Psoas muscle (tissue), 8 donors: ENCODE measurements around the gene FBXL13. TPM values are rescaled to one million over a fixed set of nuclear protein-coding genes. Genes with fewer than 3 reads are reported as not detected.

Experiments used
- ATAC-seq, 4 donors: fragments of 200-7000 bp; cut with Tn5 transposase; one replicate each; pipeline ENCODE4 v1.9.1; 2020; ENCODE audit warnings: moderate library complexity in 3 of 4, mild to moderate bottlenecking in 2 of 4
- DNase-seq, 2 donors: peaks; one replicate each; pipeline ENCODE4 v3.0.0-alpha.2; 2020
- H3K27ac ChIP-seq: fragments of 200-600 bp; one replicate; pipeline ENCODE4 v1.8.0; 2022
- H3K27me3 ChIP-seq, 3 donors: fragments of 200-600 bp in 1 of 3; one replicate each; pipeline versions ENCODE4 v1.6.1 to v1.8.0; 2013 to 2022; ENCODE audit warnings: low read length in 2 of 3, mild to moderate bottlenecking in 2 of 3, moderate library complexity in 1 of 3; ENCODE audit not compliant: insufficient read depth in 3 of 3
- H3K36me3 ChIP-seq, 2 donors: fragments of 200-600 bp in 1 of 2; one replicate each; pipeline versions ENCODE4 v1.6.1 to v1.8.0; 2013 to 2022; ENCODE audit warnings: low read depth in 1 of 2, mild to moderate bottlenecking in 1 of 2, moderate library complexity in 1 of 2; ENCODE audit not compliant: insufficient read depth in 1 of 2
- H3K4me1 ChIP-seq: fragments of 200-600 bp; one replicate; pipeline ENCODE4 v1.8.0; 2022
- H3K4me3 ChIP-seq: fragments of 200-600 bp; one replicate; pipeline ENCODE4 v1.8.0; 2022; ENCODE audit warnings: mild to moderate bottlenecking
- H3K9me3 ChIP-seq: fragments of 200-600 bp; one replicate; pipeline ENCODE4 v1.8.0; 2022
- WGBS, 3 donors: extraction: QIAGEN DNeasy Blood & Tissue Kit; methylation state at CpG; one replicate each; pipeline versions ENCODE4 v1.1.6 to v1.1.7; 2013; 5-methylcytosine and 5-hydroxymethylcytosine counted together
- intact Hi-C, 2 donors: fragments of 100-400 bp; cut with DNase I; formaldehyde crosslinking; loops; one replicate each; pipeline versions ENCODE4 v1.11.0 to v1.14.2; 2022
- polyA plus RNA-seq, 3 donors: library from polyadenylated mRNA; stranded (reverse); fragments of 200-250 nt; gene quantifications; one replicate each; pipeline ENCODE4 v1.2.3, GENCODE V29; 2013
- total RNA-seq, 4 donors: library from RNA; stranded (reverse); fragmentation: NEBNext Ultra II Directional in 2 of 4; extraction: Animal tissue kit (Norgen Biotek cat#: 25700) in 2 of 4; gene quantifications; one replicate each; pipeline versions ENCODE4 v1.2.1 to v1.2.4, GENCODE V29; 2021 to 2023
- TF ChIP-seq, protein P1 (sequence below): fragments of 200-600 bp; IDR thresholded peaks from one replicate; pipeline ENCODE4 v1.8.0; 2022; ENCODE audit warnings: antibody characterized with exemption
- donor health status: healthy with polysubstance abuse.
- donor health status: DM: no; HTN: no; CAD: no; lungs with moderate emphysema.
- donor health status: Bipolar disorder and iron deficiency.
- donor health status: healthy.
- donor health status: DM: yes; HTN: yes; CAD: no.
- donor health status: DM: no; HTN: no; CAD: no.
- donor health status: DM: no; HTN: no; CAD: no.
- donor health status: DM: yes; HTN: yes; CAD: no.

FBXL13 gene
- total and polyA plus RNA-seq, 7 donors, result 0.13 to 0.52 (median 0.28) TPM; not detected in 1

DNA sequence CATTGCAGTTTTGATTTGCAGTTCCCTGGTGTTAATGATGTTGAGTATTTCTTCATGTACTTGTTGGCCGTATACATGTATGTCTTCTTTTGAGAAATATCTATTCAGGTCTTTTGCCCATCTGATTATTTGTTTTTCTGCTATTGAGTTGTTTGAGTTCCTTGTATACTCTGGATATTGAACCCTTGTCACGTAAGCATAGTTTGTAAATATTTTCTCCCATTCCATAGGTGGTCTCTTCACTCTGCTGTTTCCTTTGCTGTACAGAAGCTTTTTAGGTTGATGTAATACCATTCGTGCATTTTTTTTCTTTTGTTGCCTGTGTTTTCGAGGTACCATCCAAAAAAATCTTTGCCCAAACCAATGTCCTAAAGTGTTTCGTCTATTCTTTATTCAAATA lies 205.4 kb downstream of the FBXL13 start:
- intact Hi-C loops, result no loop called here
- Histone ChIP-seq H3K27ac (no peak overlapping the region), H3K4me3 (no peak overlapping the region), H3K27me3 (no peaks in the 10 kb centered on the region), H3K4me1 (no peaks in the 10 kb centered on the region), H3K9me3 (no peaks in the 10 kb centered on the region), H3K36me3 (no peaks in the 10 kb centered on the region)
- ATAC-seq (no peak), DNase-seq (no peak)
- TF ChIP-seq, protein P1, sequence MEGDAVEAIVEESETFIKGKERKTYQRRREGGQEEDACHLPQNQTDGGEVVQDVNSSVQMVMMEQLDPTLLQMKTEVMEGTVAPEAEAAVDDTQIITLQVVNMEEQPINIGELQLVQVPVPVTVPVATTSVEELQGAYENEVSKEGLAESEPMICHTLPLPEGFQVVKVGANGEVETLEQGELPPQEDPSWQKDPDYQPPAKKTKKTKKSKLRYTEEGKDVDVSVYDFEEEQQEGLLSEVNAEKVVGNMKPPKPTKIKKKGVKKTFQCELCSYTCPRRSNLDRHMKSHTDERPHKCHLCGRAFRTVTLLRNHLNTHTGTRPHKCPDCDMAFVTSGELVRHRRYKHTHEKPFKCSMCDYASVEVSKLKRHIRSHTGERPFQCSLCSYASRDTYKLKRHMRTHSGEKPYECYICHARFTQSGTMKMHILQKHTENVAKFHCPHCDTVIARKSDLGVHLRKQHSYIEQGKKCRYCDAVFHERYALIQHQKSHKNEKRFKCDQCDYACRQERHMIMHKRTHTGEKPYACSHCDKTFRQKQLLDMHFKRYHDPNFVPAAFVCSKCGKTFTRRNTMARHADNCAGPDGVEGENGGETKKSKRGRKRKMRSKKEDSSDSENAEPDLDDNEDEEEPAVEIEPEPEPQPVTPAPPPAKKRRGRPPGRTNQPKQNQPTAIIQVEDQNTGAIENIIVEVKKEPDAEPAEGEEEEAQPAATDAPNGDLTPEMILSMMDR, result no peak
- 86 to 98% (median 93%) methylated on average over 5 of the region's 5 CpGs for WGBS, 3 donors

GRCh38 chr7:102866535-102867215 lies 207.9 kb downstream of the FBXL13 start:
- H3K4me3 ChIP-seq, result no peak overlapping the region
- no peaks in the 10 kb centered on the region for H3K27me3 ChIP-seq
- intact Hi-C loops, result no loop called here
- 53 to 65% (median 56%) methylated on average over 3 of the region's 3 CpGs for WGBS, 3 donors
- H3K27ac ChIP-seq, result no peak overlapping the region
- ATAC-seq (no peak), DNase-seq (no peak)
- no peaks in the 10 kb centered on the region for H3K9me3 ChIP-seq
- no peaks in the 10 kb centered on the region for H3K4me1 ChIP-seq
- TF ChIP-seq, protein P1, result no peak
- no peaks in the 10 kb centered on the region for H3K36me3 ChIP-seq

GRCh38 chr7:102864958-102865357 lies 209.6 kb downstream of the FBXL13 start:
- intact Hi-C loops, result no loop called here
- H3K27me3 ChIP-seq, result no peaks in the 10 kb centered on the region
- DNase-seq (no peak), ATAC-seq (no peak)
- no peak overlapping the region for H3K4me3 ChIP-seq
- TF ChIP-seq, protein P1, result no peak
- WGBS, 3 donors, result 73 to 78% (median 74%) methylated on average over 2 of the region's 2 CpGs
- no peaks in the 10 kb centered on the region for H3K36me3 ChIP-seq
- H3K4me1 ChIP-seq, result no peaks in the 10 kb centered on the region
- no peaks in the 10 kb centered on the region for H3K9me3 ChIP-seq
- H3K27ac ChIP-seq, result no peak overlapping the region

DNA sequence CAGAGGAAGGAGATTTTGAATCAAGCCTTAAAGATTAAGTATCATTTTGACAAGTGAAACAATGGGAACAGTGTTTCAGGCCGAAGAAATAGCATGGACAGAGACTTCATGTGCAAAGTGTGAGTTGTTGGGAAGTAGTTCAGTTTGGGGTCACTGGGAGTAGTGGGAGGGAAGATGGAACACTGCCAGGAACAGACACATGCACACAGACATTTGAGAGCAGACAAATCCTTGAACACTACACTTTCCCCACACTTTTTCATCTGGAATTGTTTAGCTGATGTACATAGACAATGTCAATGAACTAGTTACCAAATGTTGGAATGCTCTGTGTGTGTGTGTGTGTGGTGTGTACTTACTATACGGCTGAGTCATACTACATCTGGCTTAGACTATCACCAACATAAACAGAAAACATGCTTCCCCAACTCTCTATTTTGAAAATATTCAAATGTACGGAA lies 214.2 kb downstream of the FBXL13 start:
- Histone ChIP-seq H3K9me3 (no peaks in the 10 kb centered on the region), H3K4me3 (no peak overlapping the region), H3K27me3 (no peaks in the 10 kb centered on the region), H3K36me3 (no peaks in the 10 kb centered on the region), H3K4me1 (no peaks in the 10 kb centered on the region), H3K27ac (no peak overlapping the region)
- intact Hi-C loops, result no loop called here
- DNase-seq (no peak), ATAC-seq (no peak)
- WGBS, 3 donors, result 43 to 45% (median 43%) methylated on average over 3 of the region's 3 CpGs
- TF ChIP-seq, protein P1, result no peak

DNA sequence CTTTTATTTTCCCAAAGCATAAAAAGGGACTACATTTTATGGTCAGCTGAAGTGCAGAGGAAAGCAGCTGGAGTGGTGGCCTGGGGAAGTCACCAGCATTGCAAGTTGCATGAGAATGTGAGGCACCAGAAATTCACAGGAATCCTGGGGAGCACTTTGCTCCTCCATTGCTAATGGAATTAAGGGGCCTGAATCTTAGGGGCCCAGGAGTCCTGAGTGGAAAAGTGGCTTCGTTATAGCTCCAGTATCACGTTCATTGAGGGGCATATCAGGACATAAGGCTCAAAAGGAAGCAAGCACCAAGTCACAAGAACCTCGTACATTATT lies 214.8 kb downstream of the FBXL13 start:
- intact Hi-C loops, result no loop called here
- ATAC-seq, result no peak
- TF ChIP-seq, protein P1, result no peak
- H3K4me3 ChIP-seq, result no peak overlapping the region
- H3K4me1 ChIP-seq, result no peaks in the 10 kb centered on the region
- no peaks in the 10 kb centered on the region for H3K9me3 ChIP-seq
- 69 to 81% (median 81%) methylated on average over 3 of the region's 3 CpGs for WGBS, 3 donors
- no peaks in the 10 kb centered on the region for H3K36me3 ChIP-seq
- H3K27me3 ChIP-seq, result no peaks in the 10 kb centered on the region
- DNase-seq, result no peak
- H3K27ac ChIP-seq, result no peak overlapping the region
